ENCODE data around the gene EVI2B.

The EVI2B gene

DNA sequence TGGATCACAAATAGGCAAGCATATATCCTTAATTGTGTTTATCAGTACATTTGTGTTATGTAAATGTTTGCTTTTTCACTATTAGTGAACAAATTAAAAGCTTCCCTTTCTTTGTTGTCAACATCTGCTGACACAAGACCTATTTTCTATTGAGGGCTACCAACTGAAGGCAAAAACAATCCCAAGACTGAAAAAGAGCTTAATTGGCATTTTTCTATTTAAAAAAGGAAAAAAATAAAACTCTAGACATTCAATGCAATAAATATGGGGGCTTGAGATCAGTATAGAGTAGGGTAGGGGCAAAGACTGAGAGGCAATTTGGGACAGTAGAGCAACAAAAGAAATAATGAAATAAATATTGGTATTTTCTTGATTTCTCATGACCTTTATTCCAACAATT is 41.1 kb downstream of the EVI2B start:
- Histone ChIP-seq H3F3A (ENCODE audit: insufficient read depth, low read length) (no peaks in the 10 kb centered on the region), H3K4me2 (ENCODE audit: low read depth, low read length) (no peak overlapping the region), H3K36me3 (replicated peaks; ENCODE audit: insufficient read depth, low read length) (no peaks in the 10 kb centered on the region), H3K27ac (ENCODE audit: low read length) (no peak overlapping the region), H2AFZ (ENCODE audit: low read length) (no peak overlapping the region), H3K4me3 (ENCODE audit: low read length) (no peak overlapping the region), H3K4me1 (ENCODE audit: low read length) (no peaks in the 10 kb centered on the region), H4K20me1 (ENCODE audit: insufficient read depth, low read length) (no peaks in the 10 kb centered on the region), H3K9me2 (replicated peaks; ENCODE audit: insufficient read depth, low read length) (no peaks in the 10 kb centered on the region), H3K9me3 (replicated peaks; ENCODE audit: insufficient read depth, low read length) (no peaks in the 10 kb centered on the region), H3K27me3 (replicated peaks; ENCODE audit: insufficient read depth, low read length) (no peaks in the 10 kb centered on the region), H3K9ac (ENCODE audit: low read length) (no peak overlapping the region), H3K79me2 (ENCODE audit: low read length) (no peaks in the 10 kb centered on the region)
- TF ChIP-seq, protein P1, sequence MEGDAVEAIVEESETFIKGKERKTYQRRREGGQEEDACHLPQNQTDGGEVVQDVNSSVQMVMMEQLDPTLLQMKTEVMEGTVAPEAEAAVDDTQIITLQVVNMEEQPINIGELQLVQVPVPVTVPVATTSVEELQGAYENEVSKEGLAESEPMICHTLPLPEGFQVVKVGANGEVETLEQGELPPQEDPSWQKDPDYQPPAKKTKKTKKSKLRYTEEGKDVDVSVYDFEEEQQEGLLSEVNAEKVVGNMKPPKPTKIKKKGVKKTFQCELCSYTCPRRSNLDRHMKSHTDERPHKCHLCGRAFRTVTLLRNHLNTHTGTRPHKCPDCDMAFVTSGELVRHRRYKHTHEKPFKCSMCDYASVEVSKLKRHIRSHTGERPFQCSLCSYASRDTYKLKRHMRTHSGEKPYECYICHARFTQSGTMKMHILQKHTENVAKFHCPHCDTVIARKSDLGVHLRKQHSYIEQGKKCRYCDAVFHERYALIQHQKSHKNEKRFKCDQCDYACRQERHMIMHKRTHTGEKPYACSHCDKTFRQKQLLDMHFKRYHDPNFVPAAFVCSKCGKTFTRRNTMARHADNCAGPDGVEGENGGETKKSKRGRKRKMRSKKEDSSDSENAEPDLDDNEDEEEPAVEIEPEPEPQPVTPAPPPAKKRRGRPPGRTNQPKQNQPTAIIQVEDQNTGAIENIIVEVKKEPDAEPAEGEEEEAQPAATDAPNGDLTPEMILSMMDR (IDR thresholded peaks at IDR 0.05; ENCODE audit: low read length): no peak
- TF ChIP-seq EZH2 (optimal IDR thresholded peaks at IDR 0.05; ENCODE audit: low read depth, low read length): no peak
- DNase-seq: no peak

DNA sequence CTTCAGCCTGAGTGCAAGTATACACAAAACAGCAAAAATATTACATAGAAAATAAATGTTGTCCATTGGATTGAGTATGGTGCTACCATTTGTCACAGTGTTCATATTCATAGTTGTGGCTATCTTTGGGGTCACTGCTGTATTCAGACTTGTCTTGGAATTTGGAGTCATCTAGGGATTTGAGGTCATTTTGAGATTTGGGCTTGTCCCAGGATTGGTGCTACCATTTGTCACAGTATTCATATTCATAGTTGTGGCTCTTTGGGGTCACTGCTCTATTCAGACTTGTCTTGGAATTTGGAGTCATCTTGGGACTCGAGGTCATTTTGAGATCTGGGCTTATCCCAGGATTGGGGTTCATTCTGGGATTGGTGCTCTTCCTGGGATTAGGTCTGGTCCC is 41.6 kb downstream of the EVI2B start:
- Histone ChIP-seq H3K9ac (ENCODE audit: low read length) (no peak overlapping the region), H2AFZ (ENCODE audit: low read length) (no peak overlapping the region), H3K9me3 (replicated peaks; ENCODE audit: insufficient read depth, low read length) (no peaks in the 10 kb centered on the region), H3F3A (ENCODE audit: insufficient read depth, low read length) (no peaks in the 10 kb centered on the region), H3K9me2 (replicated peaks; ENCODE audit: insufficient read depth, low read length) (no peaks in the 10 kb centered on the region), H3K79me2 (ENCODE audit: low read length) (no peaks in the 10 kb centered on the region), H3K4me3 (ENCODE audit: low read length) (no peak overlapping the region), H4K20me1 (ENCODE audit: insufficient read depth, low read length) (no peaks in the 10 kb centered on the region), H3K4me2 (ENCODE audit: low read depth, low read length) (no peak overlapping the region), H3K36me3 (replicated peaks; ENCODE audit: insufficient read depth, low read length) (no peaks in the 10 kb centered on the region), H3K27me3 (replicated peaks; ENCODE audit: insufficient read depth, low read length) (no peaks in the 10 kb centered on the region), H3K4me1 (ENCODE audit: low read length) (no peaks in the 10 kb centered on the region), H3K27ac (ENCODE audit: low read length) (no peak overlapping the region)
- DNase-seq: no peak
- TF ChIP-seq, protein P1 (IDR thresholded peaks at IDR 0.05; ENCODE audit: low read length): no peak
- TF ChIP-seq EZH2phosphoT487 (IDR thresholded peaks at IDR 0.05; ENCODE audit: low read length) (no peak), EZH2 (optimal IDR thresholded peaks at IDR 0.05; ENCODE audit: low read depth, low read length) (no peak)

- no peak overlapping the region for H3K9ac ChIP-seq (ENCODE audit: low read length)
- DNase-seq: no peak
Measured at GRCh38 chr17:31269578-31269983, 44.3 kb downstream of the EVI2B start.

More at GRCh38 chr17:31269578-31269983, 44.3 kb downstream of the EVI2B start:
- H3K27ac ChIP-seq (ENCODE audit: low read length): no peak overlapping the region
- no peaks in the 10 kb centered on the region for H3K4me1 ChIP-seq (ENCODE audit: low read length)
- H3K79me2 ChIP-seq (ENCODE audit: low read length): no peaks in the 10 kb centered on the region
- H4K20me1 ChIP-seq (ENCODE audit: insufficient read depth, low read length): no peaks in the 10 kb centered on the region
- TF ChIP-seq, protein P1 (IDR thresholded peaks at IDR 0.05; ENCODE audit: low read length): no peak
- TF ChIP-seq EZH2phosphoT487 (IDR thresholded peaks at IDR 0.05; ENCODE audit: low read length) (no peak), EZH2 (optimal IDR thresholded peaks at IDR 0.05; ENCODE audit: low read depth, low read length) (no peak)
- no peaks in the 10 kb centered on the region for H3K36me3 ChIP-seq (replicated peaks; ENCODE audit: insufficient read depth, low read length)
- no peak overlapping the region for H3K4me2 ChIP-seq (ENCODE audit: low read depth, low read length)
- H2AFZ ChIP-seq (ENCODE audit: low read length): no peak overlapping the region
- H3K9me3 ChIP-seq (replicated peaks; ENCODE audit: insufficient read depth, low read length): no peaks in the 10 kb centered on the region
- H3F3A ChIP-seq (ENCODE audit: insufficient read depth, low read length): no peaks in the 10 kb centered on the region
- no peak overlapping the region for H3K4me3 ChIP-seq (ENCODE audit: low read length)
- no peaks in the 10 kb centered on the region for H3K9me2 ChIP-seq (replicated peaks; ENCODE audit: insufficient read depth, low read length)
- H3K27me3 ChIP-seq (replicated peaks; ENCODE audit: insufficient read depth, low read length): no peaks in the 10 kb centered on the region

Data from MM.1S (cell line).